Heart left ventricle (tissue), 16 donors: ENCODE measurements around the gene UBE2E2. TPM values are rescaled to one million over a fixed set of nuclear protein-coding genes. Genes with fewer than 3 reads are reported as not detected.

Source experiments
- ATAC-seq, 4 donors: fragments of 200-7000 bp; cut with Tn5 transposase; one replicate each; pipeline ENCODE4 v1.9.1; 2020 to 2022; ENCODE audit warnings: moderate library complexity in 4 of 4, mild to moderate bottlenecking in 3 of 4, moderate number of reproducible peaks in 1 of 4
- DNase-seq, 5 donors: peaks; one replicate each; pipeline ENCODE4 v3.0.0-alpha.2; 2020
- H3K27ac ChIP-seq, 12 donors: fragments of 200-600 bp; sonication (generic) in 4 of 12; one replicate each; pipeline versions ENCODE4 v1.5.0 to v1.8.0; 2016 to 2022; ENCODE audit warnings: mild to moderate bottlenecking in 2 of 12
- H3K27me3 ChIP-seq, 9 donors: fragments of 200-600 bp; sonication (generic) in 2 of 9; one replicate each; pipeline versions ENCODE4 v1.5.1 to v1.8.0; 2016 to 2022; ENCODE audit warnings: mild to moderate bottlenecking in 3 of 9
- H3K36me3 ChIP-seq, 9 donors: fragments of 200-600 bp; sonication (generic) in 2 of 9; one replicate each; pipeline versions ENCODE4 v1.5.0 to v1.8.0; 2018 to 2022; ENCODE audit warnings: mild to moderate bottlenecking in 2 of 9
- H3K4me1 ChIP-seq, 12 donors: fragments of 200-600 bp; sonication (generic) in 4 of 12; one replicate each; pipeline versions ENCODE4 v1.5.0 to v1.8.0; 2016 to 2022; ENCODE audit warnings: mild to moderate bottlenecking in 3 of 12
- H3K4me3 ChIP-seq, 12 donors: fragments of 200-600 bp; sonication (generic) in 4 of 12; one replicate each; pipeline versions ENCODE4 v1.5.0 to v1.8.0; 2017 to 2022; ENCODE audit warnings: mild to moderate bottlenecking in 9 of 12, moderate library complexity in 4 of 12
- H3K9me3 ChIP-seq, 12 donors: fragments of 200-600 bp; sonication (generic) in 4 of 12; one replicate each; pipeline versions ENCODE4 v1.5.0 to v1.8.0; 2016 to 2022; ENCODE audit warnings: mild to moderate bottlenecking in 1 of 12
- POLR2A ChIP-seq, 2 donors: fragments of 450-650 bp; IDR thresholded peaks; one replicate each; pipeline ENCODE4 v1.6.1; 2017; ENCODE audit warnings: antibody characterized with exemption in 2 of 2, mild to moderate bottlenecking in 2 of 2, moderate library complexity in 2 of 2
- WGBS, 4 donors: extraction: QIAGEN DNeasy Blood & Tissue Kit in 2 of 4; methylation state at CpG; one replicate each; pipeline versions ENCODE4 v1.1.5 to v1.1.7; 2013 to 2018; 5-methylcytosine and 5-hydroxymethylcytosine counted together
- intact Hi-C, 10 donors: fragments of 100-400 bp; cut with DNase I; formaldehyde crosslinking; loops; one replicate each; pipeline versions ENCODE4 v1.11.1 to v1.14.2; 2022
- polyA plus RNA-seq, 2 donors: library from polyadenylated mRNA; stranded (reverse); fragments of 200-250 nt; gene quantifications; one replicate each; pipeline ENCODE4 v1.2.3, GENCODE V29; 2013
- total RNA-seq, 9 donors: library from RNA; depleted of rRNA in 2 of 9; stranded (reverse); fragments of >200 nt in 2 of 9; fragmentation: NEBNext Ultra II Directional in 3 of 9; extraction: Animal tissue kit (Norgen Biotek cat#: 25700) in 3 of 9; gene quantifications; one replicate each; pipeline versions ENCODE4 v1.1.0 to v1.2.4, GENCODE V29; 2016 to 2023
- TF ChIP-seq, protein P1 (sequence below), 12 donors: fragments of 200-600 bp; sonication (generic) in 4 of 12; IDR thresholded peaks; one replicate each; pipeline versions ENCODE4 v1.5.0 to v1.8.0; 2018 to 2022; ENCODE audit warnings: antibody characterized with exemption in 12 of 12, mild to moderate bottlenecking in 5 of 12
- donor health status: ischemic (EF 13 %, LVEDD 7.1; RV severe dilation, severe dysfunction).
- donor health status: healthy with polysubstance abuse.
- donor health status: DM: no; HTN: yes; CAD: no.
- donor health status: DM: no; HTN: no; CAD: no.
- donor health status: ischemic (EF 25% LVEDD 6.9; RV normal size, moderate dysfunction).
- donor health status: ischemic (EF 25% LVEDD 5.7; RV mildly dilated, moderate dysfunction).
- donor health status: healthy.
- donor health status: DM: yes; HTN: yes; CAD: no.
- donor health status: ischemic (EF 35%, LVEDD 5.7; RV mildly dilated, moderate dysfunction).
- donor health status: nonischemic (EF 11% LVEDD 7.7; RV severe dilation, severe dysfunction).
- donor health status: DM: yes; HTN: yes; CAD: no.
- donor health status: PGD.
- donor health status: ischemic (EF 29% LVEDD 5.4; RV normal size, mild dysfunction).
- donor health status: nonischemic (EF 23%, LVEDD 6.1; RV moderate dilation, normal function).

UBE2E2 gene
- total and polyA plus RNA-seq, 11 donors: 21.9 to 63.9 (median 50.8) TPM

DNA sequence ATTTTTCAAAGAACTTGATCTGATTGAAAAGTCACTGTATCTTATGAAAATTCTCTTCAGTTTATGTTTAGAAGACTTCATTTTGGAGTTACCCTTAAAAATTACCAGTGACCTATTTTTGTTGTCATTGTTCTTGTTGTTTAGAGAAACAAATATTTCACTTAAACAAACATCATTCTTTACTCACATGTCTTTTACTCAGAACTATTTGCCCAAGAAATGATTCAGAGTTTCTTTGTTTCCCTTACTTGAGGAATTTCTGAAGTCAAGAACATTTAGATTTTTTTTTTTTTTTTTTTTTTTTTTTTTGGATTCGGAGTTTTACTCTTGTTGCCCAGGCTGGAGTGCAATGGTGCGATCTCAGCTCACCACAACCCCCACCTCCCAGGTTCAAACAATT lies 343.1 kb downstream of the UBE2E2 start:
- 93 to 99% (median 94%) methylated on average over 2 of the region's 2 CpGs for WGBS, 4 donors
- no peaks in the 10 kb centered on the region for H3K27me3 ChIP-seq
- DNase-seq (no peak), ATAC-seq (no peak)
- no peak for TF ChIP-seq POLR2A (IDR thresholded peaks at IDR 0.05)
- TF ChIP-seq, protein P1, sequence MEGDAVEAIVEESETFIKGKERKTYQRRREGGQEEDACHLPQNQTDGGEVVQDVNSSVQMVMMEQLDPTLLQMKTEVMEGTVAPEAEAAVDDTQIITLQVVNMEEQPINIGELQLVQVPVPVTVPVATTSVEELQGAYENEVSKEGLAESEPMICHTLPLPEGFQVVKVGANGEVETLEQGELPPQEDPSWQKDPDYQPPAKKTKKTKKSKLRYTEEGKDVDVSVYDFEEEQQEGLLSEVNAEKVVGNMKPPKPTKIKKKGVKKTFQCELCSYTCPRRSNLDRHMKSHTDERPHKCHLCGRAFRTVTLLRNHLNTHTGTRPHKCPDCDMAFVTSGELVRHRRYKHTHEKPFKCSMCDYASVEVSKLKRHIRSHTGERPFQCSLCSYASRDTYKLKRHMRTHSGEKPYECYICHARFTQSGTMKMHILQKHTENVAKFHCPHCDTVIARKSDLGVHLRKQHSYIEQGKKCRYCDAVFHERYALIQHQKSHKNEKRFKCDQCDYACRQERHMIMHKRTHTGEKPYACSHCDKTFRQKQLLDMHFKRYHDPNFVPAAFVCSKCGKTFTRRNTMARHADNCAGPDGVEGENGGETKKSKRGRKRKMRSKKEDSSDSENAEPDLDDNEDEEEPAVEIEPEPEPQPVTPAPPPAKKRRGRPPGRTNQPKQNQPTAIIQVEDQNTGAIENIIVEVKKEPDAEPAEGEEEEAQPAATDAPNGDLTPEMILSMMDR (IDR thresholded peaks at IDR 0.05): no peak
- no peaks in the 10 kb centered on the region for H3K9me3 ChIP-seq
- H3K4me1 ChIP-seq: peaks cover 0 to 4% (median 0%) of the 10 kb centered on the region in 12 donors
- H3K4me3 ChIP-seq: no peak overlapping the region
- intact Hi-C loops: no loop called here
- no peaks in the 10 kb centered on the region for H3K36me3 ChIP-seq
- H3K27ac ChIP-seq: no peak overlapping the region

DNA sequence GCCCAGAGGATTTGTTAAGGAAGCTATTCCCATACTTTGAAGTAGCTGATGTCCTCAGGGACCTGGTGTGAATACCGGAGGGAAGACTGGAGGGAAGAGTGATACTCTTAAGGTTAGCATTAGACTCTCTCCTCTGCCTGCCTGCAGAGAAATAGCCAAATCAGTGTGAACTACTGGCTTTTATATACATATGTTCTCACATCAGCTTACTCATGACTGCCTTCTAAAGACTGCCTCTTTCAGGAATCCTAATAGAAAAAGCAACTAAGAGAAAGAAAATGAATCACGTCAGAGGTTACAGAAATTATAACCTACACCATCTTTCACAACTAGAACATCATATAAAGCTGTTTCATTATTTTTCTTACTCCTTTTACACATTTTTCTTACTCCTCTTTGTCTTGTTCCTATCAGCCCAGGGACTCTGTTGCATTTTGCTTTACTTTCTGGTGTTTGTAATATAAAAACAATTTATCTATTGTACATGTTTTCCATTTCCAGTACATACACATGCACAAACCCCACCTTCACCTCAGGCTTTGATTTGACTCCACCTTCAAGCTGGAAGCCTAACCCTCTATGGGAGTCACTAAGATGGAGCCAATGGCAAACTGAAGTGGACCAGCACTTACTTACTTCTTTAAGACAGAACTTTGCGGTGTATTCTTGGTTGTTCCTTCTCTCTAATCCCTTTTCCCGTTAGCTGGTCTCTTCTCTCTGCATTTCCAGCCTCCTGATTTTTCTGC lies 345.0 kb downstream of the UBE2E2 start:
- intact Hi-C loops: no loop called here
- no peak overlapping the region for H3K4me3 ChIP-seq
- no peak for ATAC-seq
- H3K36me3 ChIP-seq: no peaks in the 10 kb centered on the region
- no peaks in the 10 kb centered on the region for H3K9me3 ChIP-seq
- H3K4me1 ChIP-seq: peaks cover 0 to 4% (median 0%) of the 10 kb centered on the region in 12 donors
- H3K27ac ChIP-seq: no peak overlapping the region
- DNase-seq: no peak
- 76 to 94% (median 87%) methylated on average over 4 of the region's 4 CpGs for WGBS, 4 donors
- TF ChIP-seq, protein P1 (IDR thresholded peaks at IDR 0.05): no peak
- TF ChIP-seq POLR2A (IDR thresholded peaks at IDR 0.05): no peak
- H3K27me3 ChIP-seq: no peaks in the 10 kb centered on the region

DNA sequence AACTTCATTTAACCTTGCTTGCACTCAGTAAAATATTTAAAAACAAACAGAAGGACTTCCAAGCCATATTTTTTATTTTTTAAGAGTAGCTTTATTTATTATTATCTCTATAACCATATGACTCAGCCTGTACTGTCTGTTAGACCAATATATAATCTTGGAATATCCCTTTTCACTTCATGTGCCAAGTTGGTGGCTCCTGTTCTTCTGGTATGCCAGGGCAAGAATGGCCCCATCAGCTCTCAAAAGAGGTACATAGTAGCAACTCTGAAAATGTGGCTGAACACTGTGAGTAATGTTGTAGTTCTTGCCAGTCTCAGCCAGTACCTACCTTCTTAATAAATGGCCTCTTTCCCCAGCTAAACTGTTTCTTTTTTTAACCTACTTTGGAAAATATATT lies 345.6 kb downstream of the UBE2E2 start:
- no peak overlapping the region for H3K4me3 ChIP-seq
- DNase-seq: no peak
- no peaks in the 10 kb centered on the region for H3K9me3 ChIP-seq
- no peak for ATAC-seq
- H3K36me3 ChIP-seq: no peaks in the 10 kb centered on the region
- TF ChIP-seq POLR2A (IDR thresholded peaks at IDR 0.05): no peak
- TF ChIP-seq, protein P1 (IDR thresholded peaks at IDR 0.05): no peak
- no peaks in the 10 kb centered on the region for H3K27me3 ChIP-seq
- H3K27ac ChIP-seq: no peak overlapping the region
- peaks cover 0 to 4% (median 0%) of the 10 kb centered on the region in 12 donors for H3K4me1 ChIP-seq
- intact Hi-C loops: no loop called here

DNA sequence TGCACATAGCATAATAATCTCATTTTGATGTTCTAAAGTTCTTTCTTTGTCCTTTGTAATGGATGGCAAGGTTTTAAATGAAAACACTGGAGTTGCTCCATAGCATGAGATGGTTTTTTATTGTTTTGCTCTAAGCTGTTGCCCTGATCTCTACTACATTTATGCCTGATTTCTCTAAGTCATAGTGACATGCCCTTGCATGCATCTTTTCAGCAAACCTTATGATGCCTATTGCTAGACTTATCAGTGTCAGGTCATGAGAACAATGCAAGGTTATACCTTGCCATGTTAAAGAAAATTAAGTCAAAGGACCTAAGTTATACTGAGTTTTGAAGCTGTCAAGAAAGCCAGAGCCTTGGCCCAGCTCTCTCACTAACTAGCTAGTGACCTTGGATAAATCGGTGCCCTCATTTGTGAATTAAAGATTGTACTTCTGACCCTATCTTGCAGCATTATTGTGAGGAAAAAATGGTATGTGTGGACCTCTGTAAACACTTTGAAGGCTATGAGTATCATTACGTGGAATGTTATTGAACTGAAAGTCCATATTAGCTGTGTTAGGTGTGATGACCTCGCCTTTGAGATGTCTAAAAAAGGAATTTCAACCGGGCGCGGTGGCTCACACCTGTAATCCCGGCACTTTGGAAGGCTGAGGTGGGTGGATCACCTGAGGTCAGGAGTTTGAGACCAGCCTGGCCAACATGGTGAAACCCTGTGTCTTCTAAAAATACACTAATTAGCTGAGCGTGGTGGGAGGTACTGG lies 346.2 kb downstream of the UBE2E2 start:
- WGBS, 4 donors: 95 to 98% (median 97%) methylated on average over 8 of the region's 8 CpGs
- TF ChIP-seq, protein P1 (IDR thresholded peaks at IDR 0.05): no peak
- no peak for TF ChIP-seq POLR2A (IDR thresholded peaks at IDR 0.05)

More for the DNA sequence above, 346.2 kb downstream of the UBE2E2 start:
- ATAC-seq (no peak), DNase-seq (no peak)
- H3K9me3 ChIP-seq: no peaks in the 10 kb centered on the region
- H3K36me3 ChIP-seq: no peaks in the 10 kb centered on the region
- H3K4me1 ChIP-seq: peaks cover 0 to 4% (median 0%) of the 10 kb centered on the region in 12 donors
- H3K27ac ChIP-seq: no peak overlapping the region
- no peaks in the 10 kb centered on the region for H3K27me3 ChIP-seq
- intact Hi-C loops: no loop called here
- H3K4me3 ChIP-seq: no peak overlapping the region
